Epithelial cell of prostate (primary cell): ENCODE measurements around the gene SP1.
"Not testable (repeated sequence)": the region's sequence is repeated elsewhere in the genome, so short reads cannot be mapped to it uniquely, and the experiment has no call there.

Experiments
- DNase-seq: peaks from one replicate; pipeline ENCODE4 v3.0.0-alpha.2; 2011; ENCODE audit warnings: low read depth, low spot score
- H3K27ac ChIP-seq: fragments of 450-650 bp; 2 replicates; pipeline ENCODE4 v1.5.1; 2017; ENCODE audit warnings: mild to moderate bottlenecking

Gene SP1

GRCh38 chr12:53402351-53402750 lies 22.4 kb downstream of the SP1 start:
- not testable (repeated sequence) for DNase-seq, H3K27ac ChIP-seq

GRCh38 chr12:53402871-53403270 lies 22.9 kb downstream of the SP1 start:
- no peak for DNase-seq
- H3K27ac ChIP-seq, result no peak overlapping the region

DNA sequence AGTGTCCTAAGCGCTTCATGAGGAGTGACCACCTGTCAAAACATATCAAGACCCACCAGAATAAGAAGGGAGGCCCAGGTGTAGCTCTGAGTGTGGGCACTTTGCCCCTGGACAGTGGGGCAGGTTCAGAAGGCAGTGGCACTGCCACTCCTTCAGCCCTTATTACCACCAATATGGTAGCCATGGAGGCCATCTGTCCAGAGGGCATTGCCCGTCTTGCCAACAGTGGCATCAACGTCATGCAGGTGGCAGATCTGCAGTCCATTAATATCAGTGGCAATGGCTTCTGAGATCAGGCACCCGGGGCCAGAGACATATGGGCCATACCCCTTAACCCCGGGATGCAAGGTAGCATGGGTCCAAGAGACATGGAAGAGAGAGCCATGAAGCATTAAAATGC lies 31.0 kb downstream of the SP1 start:
- H3K27ac ChIP-seq, result no peak overlapping the region
- no peak for DNase-seq

DNA sequence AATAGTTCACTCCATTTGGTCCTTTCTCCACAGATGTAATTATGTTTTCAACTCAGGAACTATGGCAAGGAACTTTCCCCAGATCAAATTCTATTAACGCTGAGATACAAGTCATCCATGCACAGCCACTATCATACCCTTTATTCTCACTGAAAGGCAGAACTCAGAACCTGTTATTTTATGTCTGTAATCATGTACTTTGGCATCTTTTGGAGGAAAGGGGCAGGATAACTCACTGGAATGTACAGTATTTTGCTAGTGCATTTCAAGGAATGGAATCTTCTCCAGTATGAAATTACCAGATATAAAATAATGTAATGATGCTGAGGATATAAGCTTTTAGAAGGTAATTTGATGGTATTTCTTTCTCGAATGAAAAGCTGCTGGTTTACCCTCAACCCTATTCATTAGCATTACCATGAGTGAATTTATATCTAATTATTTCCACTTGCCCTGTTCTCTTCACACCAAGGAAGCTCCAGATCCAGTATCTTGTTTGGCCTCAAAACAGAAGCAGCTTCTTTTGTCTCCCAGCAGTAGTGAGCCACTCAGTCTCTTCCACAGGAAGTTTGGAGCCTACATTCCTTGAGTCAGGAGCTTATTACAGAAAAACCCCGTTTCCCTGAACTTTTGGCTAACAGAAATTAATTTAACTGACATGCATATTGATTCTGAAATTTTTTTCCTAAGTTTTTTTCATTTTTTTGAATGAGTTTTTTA lies 33.7 kb downstream of the SP1 start:
- no peak overlapping the region for H3K27ac ChIP-seq
- no peak for DNase-seq

GRCh38 chr12:53414756-53415417 lies 34.9 kb downstream of the SP1 start:
- no peak for DNase-seq
- H3K27ac ChIP-seq, result no peak overlapping the region

- not testable (repeated sequence) for DNase-seq, H3K27ac ChIP-seq
Measured at GRCh38 chr12:53415752-53416389, 35.9 kb downstream of the SP1 start.

- not testable (repeated sequence) for H3K27ac ChIP-seq, DNase-seq
Measured at GRCh38 chr12:53417291-53417816, 37.4 kb downstream of the SP1 start.

DNA sequence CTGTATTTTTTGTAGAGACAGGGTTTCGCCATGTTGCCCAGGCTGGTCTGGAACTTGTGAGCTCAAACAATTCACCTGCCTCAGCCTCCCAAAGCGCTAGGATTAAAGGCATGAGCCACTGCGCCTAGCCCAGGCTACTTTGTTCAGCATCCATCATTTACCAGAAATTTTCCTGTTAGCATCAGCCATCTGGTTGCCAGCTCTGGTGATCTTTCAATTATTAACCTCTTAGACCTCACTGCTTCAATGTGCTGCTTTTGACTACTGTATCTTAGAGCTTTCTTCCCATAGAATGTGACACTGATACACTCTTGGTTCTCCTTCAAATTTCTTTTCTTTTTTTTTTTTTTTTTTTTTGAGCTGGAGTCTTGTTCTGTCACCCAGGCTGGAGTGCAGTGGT lies 38.2 kb downstream of the SP1 start:
- H3K27ac ChIP-seq, result no peak overlapping the region
- DNase-seq, result no peak

DNA sequence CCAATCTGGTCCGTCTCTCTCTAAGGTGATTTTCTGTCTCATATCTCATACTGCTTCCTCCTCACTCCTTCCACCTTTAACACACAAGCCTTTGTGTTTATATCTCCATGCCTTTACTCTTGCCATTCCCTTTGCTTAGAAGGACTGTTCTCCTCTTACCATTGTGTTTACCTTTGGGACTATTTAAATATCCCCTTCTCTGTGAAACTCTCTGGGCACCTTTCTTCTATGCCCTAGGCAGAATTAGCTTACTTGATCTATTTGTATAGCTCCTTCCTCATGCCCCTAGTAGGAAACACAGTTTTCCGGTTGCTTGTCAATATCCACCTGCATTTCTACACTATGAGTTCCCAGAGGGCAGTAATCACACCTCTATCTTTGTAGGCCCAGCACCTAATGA lies 39.8 kb downstream of the SP1 start:
- no peak for DNase-seq
- no peak overlapping the region for H3K27ac ChIP-seq

DNA sequence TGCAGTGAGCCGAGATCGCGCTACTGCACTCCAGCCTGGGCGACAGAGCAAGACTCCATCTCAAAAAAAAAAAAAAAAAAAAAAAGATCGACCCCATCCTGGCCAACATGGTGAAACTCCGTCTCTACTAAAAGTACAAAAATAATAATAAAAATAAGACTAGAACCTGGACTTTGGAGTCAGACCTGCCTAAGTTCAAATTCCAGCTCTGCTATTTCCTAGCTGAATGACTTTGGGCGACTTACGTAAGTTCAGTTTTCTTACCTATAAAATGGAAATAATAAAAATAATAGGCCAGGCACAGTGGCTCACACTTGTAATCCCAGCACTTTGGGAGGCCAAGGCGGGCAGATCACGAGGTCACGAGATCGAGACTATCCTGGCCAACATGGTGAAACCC lies 42.3 kb downstream of the SP1 start:
- not testable (repeated sequence) for H3K27ac ChIP-seq, DNase-seq

DNA sequence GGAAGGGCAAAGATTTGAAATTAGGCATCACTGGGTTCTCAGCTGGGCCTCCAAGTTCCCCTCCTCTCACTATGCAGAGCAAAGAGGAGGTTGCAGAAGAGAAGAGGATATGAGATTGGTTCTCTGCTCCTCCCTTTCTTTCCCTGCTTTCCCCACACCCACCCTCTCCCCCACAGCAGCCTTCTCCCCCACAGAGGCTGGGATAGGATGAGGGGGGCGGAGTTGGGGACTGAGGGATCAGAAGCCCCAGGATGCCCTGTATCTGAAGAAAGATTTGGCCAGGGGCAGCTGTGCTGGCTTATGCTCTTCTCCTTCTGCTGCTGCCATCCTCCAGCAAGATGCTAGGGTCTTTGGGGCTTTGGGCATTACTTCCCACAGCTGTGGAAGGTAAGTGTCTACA lies 43.6 kb downstream of the SP1 start, which contains the start of gene AMHR2:
Gene AMHR2, plus strand, starts transcription at position 259 of the 400 bp plus-strand sequence. Its CDS starts 80 bp downstream, at position 339.
- DNase-seq, result no peak
- H3K27ac ChIP-seq, result no peak within 1 kb of the TSS

GRCh38 chr12:53424626-53425514 lies 44.9 kb downstream of the SP1 start:
- DNase-seq, result no peak
- no peak overlapping the region for H3K27ac ChIP-seq

DNA sequence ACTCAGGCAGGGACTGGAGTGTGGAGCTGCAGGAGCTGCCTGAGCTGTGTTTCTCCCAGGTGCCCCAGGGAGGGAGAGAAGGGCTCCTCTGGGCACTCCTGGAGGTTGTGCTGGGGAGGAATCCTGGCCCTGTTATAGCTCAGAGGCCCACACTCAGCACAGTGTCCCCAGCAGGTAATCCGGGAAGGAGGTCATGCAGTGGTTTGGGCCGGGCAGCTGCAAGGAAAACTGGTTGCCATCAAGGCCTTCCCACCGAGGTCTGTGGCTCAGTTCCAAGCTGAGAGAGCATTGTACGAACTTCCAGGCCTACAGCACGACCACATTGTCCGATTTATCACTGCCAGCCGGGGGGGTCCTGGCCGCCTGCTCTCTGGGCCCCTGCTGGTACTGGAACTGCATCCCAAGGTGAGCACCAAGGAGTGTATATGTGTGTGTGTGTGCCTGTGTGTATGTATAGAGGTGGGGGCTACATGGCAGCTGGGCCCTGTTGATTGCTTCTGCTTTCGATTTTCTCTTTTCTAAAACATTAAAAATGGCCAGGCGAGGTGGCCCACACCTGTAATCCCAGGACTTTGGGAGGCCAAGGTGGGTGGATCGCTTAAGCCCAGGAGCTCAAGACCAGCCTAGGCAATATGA lies 45.7 kb downstream of the SP1 start:
- DNase-seq, result no peak
- no peak overlapping the region for H3K27ac ChIP-seq

- DNase-seq, result peak; percentile 97
Measured at GRCh38 chr12:53427905-53428594, 48.1 kb downstream of the SP1 start.

DNA sequence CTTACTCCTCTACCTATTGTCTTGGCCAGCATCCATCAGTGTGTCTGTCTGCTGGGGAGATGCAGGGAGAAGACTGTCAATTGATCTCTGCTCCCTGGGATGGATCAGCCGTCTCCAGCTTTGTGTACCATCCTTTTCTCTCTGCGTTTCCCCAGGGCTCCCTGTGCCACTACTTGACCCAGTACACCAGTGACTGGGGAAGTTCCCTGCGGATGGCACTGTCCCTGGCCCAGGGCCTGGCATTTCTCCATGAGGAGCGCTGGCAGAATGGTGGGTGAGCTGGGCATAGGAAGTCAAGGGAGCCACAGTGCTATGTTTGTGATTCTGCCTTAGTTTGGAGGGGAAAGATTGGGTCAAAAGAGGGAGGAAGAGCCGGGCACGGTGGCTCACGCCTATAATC lies 48.8 kb downstream of the SP1 start:
- DNase-seq, result no peak
- peak overlapping the region; percentile 16 for H3K27ac ChIP-seq

More at GRCh38 chr12:53427905-53428594, 48.1 kb downstream of the SP1 start:
- H3K27ac ChIP-seq, result peak overlapping the region; percentile 16

- no peak overlapping the region for H3K27ac ChIP-seq
- no peak for DNase-seq
Measured at GRCh38 chr12:53430116-53430515, 50.1 kb downstream of the SP1 start.

- H3K27ac ChIP-seq, result no peak overlapping the region
- no peak for DNase-seq
Measured at GRCh38 chr12:53431187-53431586, 51.2 kb downstream of the SP1 start.

- DNase-seq, H3K27ac ChIP-seq: not testable (repeated sequence)
Measured at GRCh38 chr12:53435326-53435725, 55.4 kb downstream of the SP1 start.

GRCh38 chr12:53439582-53439981 lies 59.6 kb downstream of the SP1 start:
- not testable (repeated sequence) for H3K27ac ChIP-seq, DNase-seq
